Esophagus squamous epithelium (tissue), 5 donors: ENCODE data around the gene OR5AN1. TPM values are rescaled to one million over a fixed set of nuclear protein-coding genes. Genes with fewer than 3 reads are reported as not detected.

Experiments
- DNase-seq: peaks from one replicate; lab custom pipeline; 2025; lab: John Stamatoyannopoulos, UW
- H3K27ac ChIP-seq, 4 donors: fragments of 200-600 bp; sonication (generic); one replicate each; pipeline ENCODE4 v1.5.1; 2016 to 2019; ENCODE audit warnings: mild to moderate bottlenecking in 1 of 4
- H3K27me3 ChIP-seq, 4 donors: fragments of 200-600 bp; sonication (generic); 1 replicate in 3 of 4; 2 replicates in 1 of 4; pipeline versions ENCODE4 v1.5.1 to v1.6.0; 2017 to 2021; ENCODE audit warnings: antibody characterized with exemption in 1 of 4
- H3K36me3 ChIP-seq, 3 donors: fragments of 200-600 bp; sonication (generic); one replicate each; pipeline ENCODE4 v1.5.1; 2016 to 2019
- H3K4me1 ChIP-seq, 3 donors: fragments of 200-600 bp; sonication (generic); one replicate each; pipeline ENCODE4 v1.5.1; 2017 to 2019
- H3K4me3 ChIP-seq, 4 donors: fragments of 200-600 bp; sonication (generic); 1 replicate in 3 of 4; 2 replicates in 1 of 4; pipeline ENCODE4 v1.5.1; 2016 to 2019; ENCODE audit warnings: mild to moderate bottlenecking in 2 of 4, moderate library complexity in 1 of 4
- H3K9me3 ChIP-seq, 3 donors: fragments of 200-600 bp; sonication (generic); one replicate each; pipeline ENCODE4 v1.5.1; 2016 to 2019
- CTCF ChIP-seq, 6 experiments: fragments of 450-650 bp in 4 of 6; fragments of 200-600 bp in 2 of 6; sonication (generic) in 2 of 6; IDR thresholded peaks; one replicate each; pipeline ENCODE4 v1.5.1; 2016 to 2019; ENCODE audit warnings: antibody characterized with exemption in 6 of 6, mild to moderate bottlenecking in 4 of 6, moderate library complexity in 4 of 6
- POLR2A ChIP-seq, 4 donors: fragments of 450-650 bp; IDR thresholded peaks; one replicate each; pipeline ENCODE4 v1.6.1; 2017; ENCODE audit warnings: antibody characterized with exemption in 4 of 4, mild to moderate bottlenecking in 4 of 4, moderate library complexity in 3 of 4
- WGBS, 2 donors: methylation state at CpG; one replicate each; pipeline ENCODE4 v1.1.5; 2018; 5-methylcytosine and 5-hydroxymethylcytosine counted together
- intact Hi-C: fragments of 100-400 bp; cut with DNase I; formaldehyde crosslinking; loops from one replicate; pipeline ENCODE4 v1.15.0; 2022
- total RNA-seq, 4 donors: library from RNA; depleted of rRNA; stranded (reverse); fragments of >200 nt; gene quantifications; one replicate each; pipeline ENCODE4 v1.1.0, GENCODE V29; 2016
- donor health status: DM: yes; HTN: yes; CAD: no.

Gene OR5AN1
- total RNA-seq, 4 donors from 2014 or later: not detected

- peaks cover 0 to 16% (median 0%) of the 10 kb centered on the region in 3 donors for H3K9me3 ChIP-seq
- no peak for DNase-seq
- no peak overlapping the region for H3K4me3 ChIP-seq
- no peaks in the 10 kb centered on the region for H3K4me1 ChIP-seq
- TF ChIP-seq CTCF (IDR thresholded peaks at IDR 0.05): no peak
- no peak for TF ChIP-seq POLR2A (IDR thresholded peaks at IDR 0.05)
- H3K27me3 ChIP-seq: peaks cover 0 to 4% (median 0%) of the 10 kb centered on the region in 4 donors
- WGBS, 2 donors: 61 to 62% methylated on average over 2 of the region's 2 CpGs
- H3K36me3 ChIP-seq: no peaks in the 10 kb centered on the region
- no peak overlapping the region for H3K27ac ChIP-seq
- intact Hi-C loops: no loop called here
Measured at GRCh38 chr11:59413646-59414045, 55.0 kb downstream of the OR5AN1 start.

GRCh38 chr11:59415111-59415510 lies 56.4 kb downstream of the OR5AN1 start:
- 33 to 55% methylated on average over 1 of the region's 1 CpG for WGBS, 2 donors
- no peak overlapping the region for H3K27ac ChIP-seq
- no peak overlapping the region for H3K4me3 ChIP-seq
- TF ChIP-seq CTCF (IDR thresholded peaks at IDR 0.05) (no peak), POLR2A (IDR thresholded peaks at IDR 0.05) (no peak)
- H3K36me3 ChIP-seq: no peaks in the 10 kb centered on the region
- no peak for DNase-seq
- peaks cover 0 to 7% (median 0%) of the 10 kb centered on the region in 3 donors for H3K9me3 ChIP-seq
- H3K4me1 ChIP-seq: no peaks in the 10 kb centered on the region
- intact Hi-C loops: no loop called here
- H3K27me3 ChIP-seq: peaks cover 0 to 4% (median 0%) of the 10 kb centered on the region in 4 donors

GRCh38 chr11:59416613-59417012 lies 57.9 kb downstream of the OR5AN1 start:
- 76 to 82% methylated on average over 5 of the region's 5 CpGs for WGBS, 2 donors
- H3K4me3 ChIP-seq: no peak overlapping the region
- no peaks in the 10 kb centered on the region for H3K4me1 ChIP-seq
- no peaks in the 10 kb centered on the region for H3K36me3 ChIP-seq
- peaks cover 0 to 4% (median 0%) of the 10 kb centered on the region in 4 donors for H3K27me3 ChIP-seq
- H3K9me3 ChIP-seq: peaks cover 0 to 2% (median 0%) of the 10 kb centered on the region in 3 donors
- intact Hi-C loops: no loop called here
- H3K27ac ChIP-seq: no peak overlapping the region
- TF ChIP-seq POLR2A (IDR thresholded peaks at IDR 0.05) (no peak), CTCF (IDR thresholded peaks at IDR 0.05) (no peak)
- no peak for DNase-seq

GRCh38 chr11:59417023-59417422 lies 58.3 kb downstream of the OR5AN1 start:
- Histone ChIP-seq H3K36me3 (no peaks in the 10 kb centered on the region), H3K4me1 (no peaks in the 10 kb centered on the region), H3K27me3 (peaks cover 0 to 4% (median 0%) of the 10 kb centered on the region in 4 donors), H3K4me3 (no peak overlapping the region), H3K27ac (no peak overlapping the region), H3K9me3 (no peaks in the 10 kb centered on the region)
- 56 to 57% methylated on average over 5 of the region's 5 CpGs for WGBS, 2 donors
- TF ChIP-seq POLR2A (IDR thresholded peaks at IDR 0.05) (no peak), CTCF (IDR thresholded peaks at IDR 0.05) (no peak)
- intact Hi-C loops: no loop called here
- no peak for DNase-seq

GRCh38 chr11:59418156-59418555 lies 59.5 kb downstream of the OR5AN1 start:
- TF ChIP-seq POLR2A (IDR thresholded peaks at IDR 0.05) (no peak), CTCF (IDR thresholded peaks at IDR 0.05) (no peak)

More at GRCh38 chr11:59418156-59418555, 59.5 kb downstream of the OR5AN1 start:
- no peaks in the 10 kb centered on the region for H3K4me1 ChIP-seq
- no peaks in the 10 kb centered on the region for H3K36me3 ChIP-seq
- H3K27me3 ChIP-seq: peaks cover 0 to 4% (median 0%) of the 10 kb centered on the region in 4 donors
- intact Hi-C loops: no loop called here
- 53 to 67% methylated on average over 2 of the region's 2 CpGs for WGBS, 2 donors
- H3K9me3 ChIP-seq: no peaks in the 10 kb centered on the region
- DNase-seq: no peak
- no peak overlapping the region for H3K27ac ChIP-seq
- H3K4me3 ChIP-seq: no peak overlapping the region

Other genes with a start within 250 kb of the OR5AN1 start
- 10 to 100 TPM; 15.0 to 23.3 (median 16.7) TPM for gene FAM111A, start 216.0 kb upstream of the OR5AN1 start, total RNA-seq
- 1 to 10 TPM; 2.4 to 8.4 (median 4.6) TPM for gene DTX4, start 186.8 kb upstream of the OR5AN1 start, total RNA-seq
- gene MPEG1, start 146.0 kb upstream of the OR5AN1 start, total RNA-seq: 10 to 100 TPM in 1 of 4 donors, 1 to 10 TPM in 2, under 1 TPM in 1; 0.04 to 19.5 (median 5.1) TPM
- gene OR5A2, start 67.5 kb downstream of the OR5AN1 start, total RNA-seq: not detected
- gene OR5A1, start 77.6 kb downstream of the OR5AN1 start, total RNA-seq: not detected
- gene OR4D6, start 98.1 kb downstream of the OR5AN1 start, total RNA-seq: not detected
- gene OR4D10, start 114.4 kb downstream of the OR5AN1 start, total RNA-seq: not detected
- not detected for gene OR4D11, start 144.7 kb downstream of the OR5AN1 start, total RNA-seq
- not detected for gene OR4D9, start 152.6 kb downstream of the OR5AN1 start, total RNA-seq